ENCODE measurements around the gene IQSEC2.
A peak's percentile ranks its signal among the peaks of the same experiment; 100 is the strongest.

IQSEC2 gene

DNA sequence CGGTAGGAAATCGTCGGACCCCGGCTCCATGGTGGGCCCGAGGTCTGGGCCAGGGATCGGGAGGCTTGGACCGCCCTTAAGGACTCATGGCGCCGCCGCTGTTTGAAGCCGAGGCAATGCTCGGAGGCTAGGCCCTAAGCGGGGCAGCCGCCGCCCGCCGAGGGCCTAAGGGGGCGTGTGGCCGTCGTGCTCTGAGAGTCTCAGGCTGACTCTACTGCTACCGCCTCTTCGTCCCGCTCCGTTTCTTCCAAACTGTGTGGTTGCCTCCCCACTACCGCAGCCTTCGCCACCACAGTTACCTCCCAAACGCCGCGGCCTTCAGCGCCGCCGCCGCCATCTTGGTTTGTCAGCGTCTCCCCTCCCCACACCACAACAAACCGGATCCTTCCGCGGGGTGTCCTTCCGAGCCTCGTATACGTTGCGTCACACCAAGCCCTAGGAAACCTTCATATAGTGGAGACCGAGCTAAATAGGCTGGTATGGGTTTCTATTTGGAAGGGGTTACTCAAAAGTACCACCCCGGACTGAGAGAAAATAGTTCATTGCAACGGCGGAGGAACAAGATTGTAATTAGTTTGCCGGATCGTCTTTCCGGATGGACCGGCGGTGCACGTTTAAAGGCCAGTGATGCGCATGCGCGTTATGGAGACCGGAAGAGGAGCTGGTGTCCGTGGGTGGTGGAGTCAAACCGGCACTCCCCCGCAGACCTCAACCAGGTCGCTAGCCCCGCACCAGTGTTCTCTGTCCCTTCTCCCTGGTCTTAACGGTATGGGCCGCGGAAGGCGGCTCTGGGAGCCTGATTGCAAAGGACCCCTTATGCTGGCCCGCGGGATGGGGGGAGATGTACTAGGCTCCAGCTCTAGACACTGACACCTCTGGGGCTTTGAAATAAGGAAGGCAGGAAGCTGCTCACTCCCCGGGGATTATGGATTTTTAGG is 56.3 kb downstream of the IQSEC2 start, which contains the start of gene KDM5C:
TSS of gene KDM5C (minus strand) at position 348 of the 938 bp plus-strand sequence. CDS start at position 30, 318 bp downstream.
- TF ChIP-seq, protein P1, sequence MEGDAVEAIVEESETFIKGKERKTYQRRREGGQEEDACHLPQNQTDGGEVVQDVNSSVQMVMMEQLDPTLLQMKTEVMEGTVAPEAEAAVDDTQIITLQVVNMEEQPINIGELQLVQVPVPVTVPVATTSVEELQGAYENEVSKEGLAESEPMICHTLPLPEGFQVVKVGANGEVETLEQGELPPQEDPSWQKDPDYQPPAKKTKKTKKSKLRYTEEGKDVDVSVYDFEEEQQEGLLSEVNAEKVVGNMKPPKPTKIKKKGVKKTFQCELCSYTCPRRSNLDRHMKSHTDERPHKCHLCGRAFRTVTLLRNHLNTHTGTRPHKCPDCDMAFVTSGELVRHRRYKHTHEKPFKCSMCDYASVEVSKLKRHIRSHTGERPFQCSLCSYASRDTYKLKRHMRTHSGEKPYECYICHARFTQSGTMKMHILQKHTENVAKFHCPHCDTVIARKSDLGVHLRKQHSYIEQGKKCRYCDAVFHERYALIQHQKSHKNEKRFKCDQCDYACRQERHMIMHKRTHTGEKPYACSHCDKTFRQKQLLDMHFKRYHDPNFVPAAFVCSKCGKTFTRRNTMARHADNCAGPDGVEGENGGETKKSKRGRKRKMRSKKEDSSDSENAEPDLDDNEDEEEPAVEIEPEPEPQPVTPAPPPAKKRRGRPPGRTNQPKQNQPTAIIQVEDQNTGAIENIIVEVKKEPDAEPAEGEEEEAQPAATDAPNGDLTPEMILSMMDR (IDR thresholded peaks at IDR 0.05; ENCODE audit: low read depth, low read length, missing control alignments) = no peak
- DNase-seq (ENCODE audit: extremely low read depth, low read depth) = peak; percentile 59
- peak within 1 kb of the TSS; percentile 73 for H3K4me3 ChIP-seq (replicated peaks; ENCODE audit: low read depth, low read length)

DNA sequence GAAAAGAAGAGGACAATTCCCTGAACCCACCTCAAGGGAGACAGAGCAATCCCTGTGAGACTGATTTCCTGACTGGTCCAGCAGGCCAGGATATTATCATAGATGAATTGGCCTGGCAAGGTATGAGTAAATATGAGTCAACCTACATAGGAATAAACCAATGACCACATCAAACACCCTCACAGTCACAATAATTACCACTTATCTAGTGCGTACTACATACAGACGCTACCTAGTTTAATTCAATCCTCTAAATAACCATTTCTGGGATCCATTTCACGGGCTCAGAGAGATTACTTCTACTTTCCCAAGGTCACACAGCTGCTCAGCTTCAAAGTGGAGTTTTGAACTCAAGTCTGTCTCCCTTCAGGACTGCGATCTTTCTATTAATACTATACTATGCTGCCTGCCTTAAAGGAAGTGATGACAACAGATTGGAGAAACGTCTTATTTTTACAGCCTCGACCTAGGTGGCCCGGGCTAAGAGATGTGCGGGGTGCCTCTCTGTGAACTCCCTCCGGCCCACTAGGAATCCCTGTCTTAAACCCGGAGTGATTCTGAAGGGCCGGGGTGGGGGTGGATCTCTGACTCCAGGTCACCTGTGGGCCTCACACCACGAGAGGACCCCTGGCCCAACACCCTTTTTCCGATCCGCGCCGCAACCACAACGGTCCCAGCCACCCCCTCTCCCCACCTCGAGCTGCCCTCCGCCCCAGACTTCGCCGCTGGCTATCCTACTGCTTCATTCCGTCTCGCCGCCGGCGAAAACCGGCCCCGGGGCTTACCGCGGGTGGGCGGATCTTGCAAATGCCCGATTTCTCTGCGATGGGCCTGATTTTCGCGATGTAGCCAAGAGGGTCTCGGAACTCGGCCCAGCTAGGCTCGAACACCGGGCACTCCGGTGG is 57.2 kb downstream of the IQSEC2 start:
- TF ChIP-seq, protein P1 (IDR thresholded peaks at IDR 0.05; ENCODE audit: low read depth, low read length, missing control alignments) = no peak
- H3K4me3 ChIP-seq (replicated peaks; ENCODE audit: low read depth, low read length) = peak overlapping the region; percentile 73
- no peak for DNase-seq (ENCODE audit: extremely low read depth, low read depth)

DNA sequence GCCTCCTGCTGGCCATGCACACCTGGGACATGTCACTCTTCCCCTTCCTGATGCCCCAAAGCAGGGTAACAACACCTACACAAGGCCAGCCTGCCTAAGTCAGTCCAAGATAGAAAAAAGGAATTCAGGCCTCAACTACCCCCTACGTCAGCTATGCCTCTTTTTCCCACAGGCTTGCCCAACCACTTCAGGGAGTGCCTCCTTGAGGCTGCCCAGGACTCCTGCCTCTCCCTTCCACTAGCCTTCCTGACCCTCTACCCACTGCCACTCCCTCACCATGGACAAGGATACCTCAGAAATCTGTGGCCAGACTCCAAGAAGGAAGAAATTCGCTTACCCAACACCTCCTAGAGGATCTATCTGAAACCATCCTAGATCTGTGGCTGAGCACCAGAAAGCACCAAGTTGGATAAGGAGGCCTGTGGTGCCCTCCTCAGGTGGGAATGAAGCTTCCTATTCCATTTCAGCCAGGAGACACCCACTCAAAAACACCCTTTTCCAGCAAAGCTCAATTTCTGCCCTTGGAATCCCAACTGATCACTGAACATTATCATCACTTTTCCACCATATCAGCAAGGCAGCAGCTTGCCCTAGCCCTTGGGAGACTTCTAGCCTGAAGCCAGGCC is 58.2 kb downstream of the IQSEC2 start:
- DNase-seq (ENCODE audit: extremely low read depth, low read depth) = no peak
- TF ChIP-seq, protein P1 (IDR thresholded peaks at IDR 0.05; ENCODE audit: low read depth, low read length, missing control alignments) = no peak
- H3K4me3 ChIP-seq (replicated peaks; ENCODE audit: low read depth, low read length) = peak overlapping the region; percentile 73

Measured in HFF-Myc (cell line).